Measurements from ENCODE around the gene IGHMBP2. TPM values are rescaled to one million over a fixed set of nuclear protein-coding genes. Genes with fewer than 3 reads are reported as not detected.

IGHMBP2 gene
- total RNA-seq, 1 experiment from 2014 or later = 24.0 TPM

- peaks cover 9 to 10% of the 10 kb centered on the region in 2 experiments; a peak in 4 of 5 replicates for H3K9me3 Mint-ChIP-seq
- no peaks in the 10 kb centered on the region for H3K4me1 ChIP-seq (ENCODE audit: insufficient read depth, low read length)
- H4K5ac ChIP-seq (ENCODE audit: insufficient read length, low read depth, low read length) = no peak overlapping the region
- H2BK20ac ChIP-seq (ENCODE audit: low read depth, low read length, poor library complexity, severe bottlenecking) = no peak overlapping the region
- no peaks in the 10 kb centered on the region for H3K9me3 ChIP-seq (ENCODE audit: control insufficient read depth, low read depth, low read length)
- H2BK15ac ChIP-seq (ENCODE audit: low read depth, low read length) = no peak overlapping the region
- no peak overlapping the region for H2AFZ ChIP-seq (ENCODE audit: low read length)
- no peaks in the 10 kb centered on the region for H3K23me2 ChIP-seq (ENCODE audit: insufficient read length, low read depth, low read length, poor library complexity, severe bottlenecking)
- peaks cover 2% of the 10 kb centered on the region; the same call in 1 of the 2 replicates for H3K27me3 Mint-ChIP-seq (ENCODE audit: low read depth)
- TF ChIP-seq CTCF (conservative IDR thresholded peaks at IDR 0.05) = no peak
- no peak overlapping the region for H3K4ac ChIP-seq (ENCODE audit: low read depth, low read length)
- no peak overlapping the region for H4K91ac ChIP-seq (ENCODE audit: insufficient read length, low read depth, low read length)
- H2AK5ac ChIP-seq (ENCODE audit: insufficient read length, low read length) = no peak overlapping the region
- H3K23ac ChIP-seq (ENCODE audit: insufficient read length, low read depth, low read length) = no peak overlapping the region
- no peaks in the 10 kb centered on the region for H3K79me2 ChIP-seq (ENCODE audit: insufficient read depth, low read length)
- H3K36me3 Mint-ChIP-seq (ENCODE audit: insufficient read depth in 1 of 3, low read depth in 3 of 3) = no peaks in the 10 kb centered on the region
- H3K27ac Mint-ChIP-seq = no peak overlapping the region
- no peak overlapping the region for H3T11ph ChIP-seq (ENCODE audit: low read length)
- no peak overlapping the region for H3K9ac ChIP-seq (ENCODE audit: extremely low read depth, insufficient read length, low read length)
- H3K4me1 Mint-ChIP-seq = no peaks in the 10 kb centered on the region
- H4K8ac ChIP-seq (replicated peaks; ENCODE audit: insufficient read length, low read depth, low read length) = no peak overlapping the region
- DNase-seq = no peak
- no peaks in the 10 kb centered on the region for H3K27me3 ChIP-seq (ENCODE audit: insufficient read depth, low read length)
- H3K4me2 ChIP-seq (ENCODE audit: insufficient read depth, insufficient read length, low read length) = no peak overlapping the region
- no peak overlapping the region for H2BK12ac ChIP-seq (ENCODE audit: insufficient read length, low read depth, low read length)
- H3K18ac ChIP-seq (ENCODE audit: insufficient read length, low read depth, low read length) = no peak overlapping the region
- H4K20me1 ChIP-seq (ENCODE audit: control insufficient read depth, insufficient read depth, insufficient read length) = no peaks in the 10 kb centered on the region
- no peak overlapping the region for H3K56ac ChIP-seq (ENCODE audit: insufficient read length, low read depth, low read length)
- H3K79me1 ChIP-seq (ENCODE audit: insufficient read depth, low read depth, low read length, poor library complexity, severe bottlenecking) = no peaks in the 10 kb centered on the region
- H3K27ac ChIP-seq (ENCODE audit: insufficient read length, low read depth, low read length) = no peak overlapping the region
- H2BK5ac ChIP-seq (ENCODE audit: insufficient read length, low read length) = no peak overlapping the region
- no peak overlapping the region for H3K14ac ChIP-seq (ENCODE audit: insufficient read depth, low read length)
- H3K4me3 Mint-ChIP-seq = no peak overlapping the region
- no peak overlapping the region for H2BK120ac ChIP-seq (ENCODE audit: low read depth, low read length, poor library complexity, severe bottlenecking)
These were observed 84.8 kb downstream of the IGHMBP2 start for GRCh38 chr11:68988491-68988890.

Other genes starting within 250 kb of the IGHMBP2 start
- 65.2 and 67.5 TPM in 2 replicates for gene GAL, start 219.3 kb upstream of the IGHMBP2 start, total RNA-seq (2021)
- 42.1 and 45.2 TPM in 2 replicates for gene TESMIN, start 152.4 kb upstream of the IGHMBP2 start, total RNA-seq (2021)
- 6.1 and 7.5 TPM in 2 replicates for gene CPT1A, start 62.0 kb upstream of the IGHMBP2 start, total RNA-seq (2021)
- gene MRPL21, start 59 bp upstream of the IGHMBP2 start, total RNA-seq (2021) = 82.3 and 91.5 TPM in 2 replicates
- not detected in 2 replicates for gene MRGPRD, start 77.1 kb downstream of the IGHMBP2 start, total RNA-seq (2021)
- 4.0 and 4.3 TPM in 2 replicates for gene MRGPRF, start 109.4 kb downstream of the IGHMBP2 start, total RNA-seq (2021)
- gene TPCN2, start 145.0 kb downstream of the IGHMBP2 start, total RNA-seq (2021) = 16.2 and 16.8 TPM in 2 replicates